ENCODE results near the gene CD63.

CD63 gene

GRCh38 chr12:55686366-55687010 is 42.3 kb downstream of the CD63 start:
- CTCF ChIA-PET: interaction anchor here (0.7 kb wide), 1 partner anchor 52 kb away, joined by 3 read pairs; no protein-coding TSS in a partner anchor
- TF ChIP-seq LEF1 (IDR thresholded peaks at IDR 0.05; ENCODE audit: borderline replicate concordance) (no peak), SUZ12 (IDR thresholded peaks at IDR 0.05) (no peak), NFRKB (IDR thresholded peaks at IDR 0.05) (no peak), FOXM1 (IDR thresholded peaks at IDR 0.05; ENCODE audit: borderline replicate concordance) (no peak), FOXK2 (IDR thresholded peaks at IDR 0.05) (no peak), ZNF384 (IDR thresholded peaks at IDR 0.05) (no peak), ELF4 (IDR thresholded peaks at IDR 0.05) (no peak), HDGF (IDR thresholded peaks at IDR 0.05; ENCODE audit: borderline replicate concordance) (no peak), ARNT (IDR thresholded peaks at IDR 0.05) (no peak), L3MBTL2 (conservative IDR thresholded peaks at IDR 0.05) (no peak), TARDBP (IDR thresholded peaks at IDR 0.05) (no peak), BHLHE40 (IDR thresholded peaks at IDR 0.05; ENCODE audit: borderline replicate concordance) (no peak), FOXA1 (IDR thresholded peaks at IDR 0.05) (no peak), SP1 (IDR thresholded peaks at IDR 0.05) (no peak)
- TF ChIP-seq, protein P1, sequence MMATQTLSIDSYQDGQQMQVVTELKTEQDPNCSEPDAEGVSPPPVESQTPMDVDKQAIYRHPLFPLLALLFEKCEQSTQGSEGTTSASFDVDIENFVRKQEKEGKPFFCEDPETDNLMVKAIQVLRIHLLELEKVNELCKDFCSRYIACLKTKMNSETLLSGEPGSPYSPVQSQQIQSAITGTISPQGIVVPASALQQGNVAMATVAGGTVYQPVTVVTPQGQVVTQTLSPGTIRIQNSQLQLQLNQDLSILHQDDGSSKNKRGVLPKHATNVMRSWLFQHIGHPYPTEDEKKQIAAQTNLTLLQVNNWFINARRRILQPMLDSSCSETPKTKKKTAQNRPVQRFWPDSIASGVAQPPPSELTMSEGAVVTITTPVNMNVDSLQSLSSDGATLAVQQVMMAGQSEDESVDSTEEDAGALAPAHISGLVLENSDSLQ (IDR thresholded peaks at IDR 0.05): no peak
- no peak for DNase-seq (ENCODE audit: extremely low spot score)
- POLR2A ChIA-PET: no interaction called here

DNA sequence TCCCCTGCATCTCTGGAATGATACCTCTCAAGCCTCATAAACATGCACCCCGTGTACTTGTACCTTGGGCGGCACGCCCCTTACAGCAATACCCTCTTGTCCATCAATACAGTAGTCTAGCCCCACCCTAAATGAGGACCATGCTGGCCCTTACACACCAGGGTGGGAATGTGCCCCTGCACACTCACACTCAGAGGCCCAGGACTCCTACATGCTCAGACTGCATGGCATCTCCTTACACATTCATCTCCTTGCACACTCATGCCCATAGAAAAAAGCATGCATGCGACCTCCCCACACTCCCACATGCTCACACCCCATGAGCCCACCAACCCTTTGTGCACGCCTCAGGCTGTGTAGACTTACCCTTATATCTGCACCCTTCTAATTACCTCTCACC is 43.1 kb downstream of the CD63 start:
- DNase-seq (ENCODE audit: extremely low spot score): no peak
- POLR2A ChIA-PET: no interaction called here
- TF ChIP-seq BHLHE40 (IDR thresholded peaks at IDR 0.05; ENCODE audit: borderline replicate concordance): no peak
- no peak for TF ChIP-seq ELF4 (IDR thresholded peaks at IDR 0.05)
- no peak for TF ChIP-seq TARDBP (IDR thresholded peaks at IDR 0.05)
- TF ChIP-seq ARNT (IDR thresholded peaks at IDR 0.05): no peak
- no peak for TF ChIP-seq FOXK2 (IDR thresholded peaks at IDR 0.05)
- TF ChIP-seq, protein P1 (IDR thresholded peaks at IDR 0.05): no peak
- TF ChIP-seq SP1 (IDR thresholded peaks at IDR 0.05): no peak
- no peak for TF ChIP-seq FOXM1 (IDR thresholded peaks at IDR 0.05; ENCODE audit: borderline replicate concordance)
- TF ChIP-seq ZNF384 (IDR thresholded peaks at IDR 0.05): no peak
- TF ChIP-seq NFRKB (IDR thresholded peaks at IDR 0.05): no peak
- no peak for TF ChIP-seq FOXA1 (IDR thresholded peaks at IDR 0.05)
- TF ChIP-seq SUZ12 (IDR thresholded peaks at IDR 0.05): no peak
- no peak for TF ChIP-seq CTBP1 (IDR thresholded peaks at IDR 0.05; ENCODE audit: borderline replicate concordance)
- TF ChIP-seq L3MBTL2 (conservative IDR thresholded peaks at IDR 0.05): no peak
- no peak for TF ChIP-seq HDGF (IDR thresholded peaks at IDR 0.05; ENCODE audit: borderline replicate concordance)
- CTCF ChIA-PET: no interaction called here

DNA sequence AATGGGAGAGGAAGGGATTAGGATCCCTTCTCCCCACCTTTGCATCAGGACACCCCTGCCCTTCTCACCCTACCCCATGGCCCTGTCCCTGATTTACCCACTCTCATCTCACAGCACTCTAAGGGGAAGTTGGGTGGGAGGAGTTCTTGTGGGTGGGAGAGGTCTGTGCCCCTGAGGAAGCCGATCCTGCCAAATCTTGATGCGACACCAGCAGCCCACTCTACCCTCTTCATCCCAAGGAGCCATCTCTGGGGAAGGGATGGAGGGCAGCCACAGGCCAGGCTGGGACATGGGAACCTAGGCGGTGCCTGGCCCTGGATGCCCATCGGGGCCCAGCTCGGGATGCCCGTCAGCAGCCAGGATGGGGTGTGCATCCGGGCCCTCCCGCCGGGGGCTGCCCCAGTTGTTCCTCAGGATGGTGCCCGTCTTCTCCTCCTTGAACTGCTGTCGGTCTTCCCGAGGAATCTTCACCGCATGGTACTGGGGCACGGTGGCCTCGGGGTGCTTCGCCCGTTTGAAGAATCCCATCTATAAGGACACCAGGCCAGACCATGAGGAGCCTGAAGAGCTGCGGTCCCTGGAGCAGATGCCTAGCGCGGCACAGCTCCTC is 43.9 kb downstream of the CD63 start:
- CTCF ChIA-PET: no interaction called here
- POLR2A ChIA-PET: interaction anchor here (1.6 kb wide), 1 partner anchor 22 kb away, joined by 4 read pairs; no protein-coding TSS in a partner anchor
- TF ChIP-seq ARNT (IDR thresholded peaks at IDR 0.05) (no peak), BHLHE40 (IDR thresholded peaks at IDR 0.05; ENCODE audit: borderline replicate concordance) (no peak), LEF1 (IDR thresholded peaks at IDR 0.05; ENCODE audit: borderline replicate concordance) (no peak), SP1 (IDR thresholded peaks at IDR 0.05) (no peak), FOXM1 (IDR thresholded peaks at IDR 0.05; ENCODE audit: borderline replicate concordance) (no peak), FOXK2 (IDR thresholded peaks at IDR 0.05) (no peak), ZNF384 (IDR thresholded peaks at IDR 0.05) (no peak), HDGF (IDR thresholded peaks at IDR 0.05; ENCODE audit: borderline replicate concordance) (no peak), ELF4 (IDR thresholded peaks at IDR 0.05) (no peak), TARDBP (IDR thresholded peaks at IDR 0.05) (no peak), FOXA1 (IDR thresholded peaks at IDR 0.05) (no peak), L3MBTL2 (conservative IDR thresholded peaks at IDR 0.05) (no peak), NFRKB (IDR thresholded peaks at IDR 0.05) (no peak), SUZ12 (IDR thresholded peaks at IDR 0.05) (no peak), CTBP1 (IDR thresholded peaks at IDR 0.05; ENCODE audit: borderline replicate concordance) (no peak)
- TF ChIP-seq, protein P1 (IDR thresholded peaks at IDR 0.05): no peak

DNA sequence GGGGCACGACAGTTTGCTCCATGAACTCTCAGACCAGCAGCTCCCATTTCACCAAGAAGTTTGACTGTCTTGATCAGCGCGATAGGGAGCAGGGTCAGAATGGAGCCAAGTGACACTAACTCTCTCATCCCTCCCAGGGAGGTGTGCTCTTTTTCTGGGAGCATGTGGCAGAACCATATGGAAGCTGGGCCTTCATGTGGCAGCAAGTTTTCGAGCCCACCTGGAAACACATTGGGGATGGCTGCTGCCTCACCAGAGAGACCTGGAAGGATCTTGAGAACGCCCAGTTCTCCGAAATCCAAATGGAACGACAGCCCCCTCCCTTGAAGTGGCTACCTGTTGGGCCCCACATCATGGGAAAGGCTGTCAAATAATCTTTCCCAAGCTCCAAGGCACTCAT is 45.1 kb downstream of the CD63 start:
- TF ChIP-seq NFRKB (IDR thresholded peaks at IDR 0.05) (no peak), BHLHE40 (IDR thresholded peaks at IDR 0.05; ENCODE audit: borderline replicate concordance) (no peak), TARDBP (IDR thresholded peaks at IDR 0.05) (no peak), ZNF384 (IDR thresholded peaks at IDR 0.05) (no peak), ARNT (IDR thresholded peaks at IDR 0.05) (no peak), LEF1 (IDR thresholded peaks at IDR 0.05; ENCODE audit: borderline replicate concordance) (no peak), HDGF (IDR thresholded peaks at IDR 0.05; ENCODE audit: borderline replicate concordance) (no peak), SP1 (IDR thresholded peaks at IDR 0.05) (no peak), L3MBTL2 (conservative IDR thresholded peaks at IDR 0.05) (no peak), ELF4 (IDR thresholded peaks at IDR 0.05) (no peak), FOXK2 (IDR thresholded peaks at IDR 0.05) (no peak)
- TF ChIP-seq, protein P1 (IDR thresholded peaks at IDR 0.05): no peak
- ChIA-PET POLR2A (interaction anchor here (1.6 kb wide), 1 partner anchor 23 kb away, joined by 4 read pairs; no protein-coding TSS in a partner anchor), CTCF (no interaction called here)
- DNase-seq (ENCODE audit: extremely low spot score): no peak

More for the DNA sequence above, 43.9 kb downstream of the CD63 start:
- DNase-seq (ENCODE audit: extremely low spot score): no peak
